Measurements from ENCODE around the gene NXPH1.

- no peak for TF ChIP-seq EZH2 (IDR thresholded peaks at IDR 0.05; ENCODE audit: insufficient read depth, poor library complexity, severe bottlenecking)
- TF ChIP-seq EZH2phosphoT487 (IDR thresholded peaks at IDR 0.05; ENCODE audit: insufficient read depth, low read depth) = no peak
Measured at GRCh38 chr7:8560501-8560900, 127.1 kb downstream of the NXPH1 start.
